Measurements from ENCODE around the gene ZNF618. TPM values are rescaled to one million over a fixed set of nuclear protein-coding genes. Genes with fewer than 3 reads are reported as not detected.

The ZNF618 gene
- total RNA-seq, 1 experiment from 2014 or later: 29.4 TPM

DNA sequence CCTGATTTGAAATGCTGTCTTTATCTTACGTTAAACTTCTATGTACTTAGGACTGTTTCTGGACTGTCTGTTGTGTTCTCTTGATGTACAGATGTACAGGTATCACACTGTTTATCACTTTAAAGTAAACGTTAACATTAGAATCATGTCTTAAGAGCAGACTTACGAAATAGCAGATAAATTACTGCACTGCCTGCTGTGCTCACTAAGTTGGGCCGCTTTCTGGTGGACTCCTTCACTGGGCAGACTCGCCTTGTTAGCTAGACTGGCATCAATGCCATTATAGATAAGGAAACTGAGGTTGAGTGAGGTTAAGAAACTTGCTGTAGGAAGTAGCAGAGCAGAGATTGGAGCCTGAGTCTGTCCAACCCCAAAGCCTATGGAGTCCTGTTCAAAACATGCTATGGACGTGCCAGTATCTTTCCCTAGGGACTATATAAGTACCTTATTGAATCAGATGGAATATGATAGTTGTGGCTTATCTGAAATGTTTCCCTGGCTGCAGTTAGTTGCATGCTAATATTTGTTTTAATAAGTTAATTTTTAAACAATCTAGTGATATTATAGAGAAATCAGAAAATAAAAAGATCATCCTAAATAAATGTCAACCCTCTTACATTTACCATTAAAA is 16.9 kb downstream of the ZNF618 start:
- POLR2A ChIA-PET (ENCODE audit: low non-redundant PET): no interaction called here
- H3K4me3 ChIP-seq (ENCODE audit: low read depth, low read length, poor library complexity, severe bottlenecking): no peak overlapping the region
- H3K4me1 ChIP-seq (ENCODE audit: insufficient read depth, low read length, poor library complexity, severe bottlenecking): peaks cover 8% of the 10 kb centered on the region
- H3K27ac ChIP-seq (ENCODE audit: low read depth, low read length, poor library complexity, severe bottlenecking): no peak overlapping the region
- intact Hi-C loops (cut with micrococcal nuclease; ENCODE audit: unreplicated experiment): no loop called here
- no TSS peak for BruUV-seq (replicated peaks)
- H3K36me3 ChIP-seq (ENCODE audit: insufficient read depth, low read length, poor library complexity, severe bottlenecking): peaks cover 16% of the 10 kb centered on the region
- DNase-seq (ENCODE audit: low spot score): no peak
- H3K9me3 ChIP-seq (ENCODE audit: low read depth, low read length, poor library complexity, severe bottlenecking): peaks cover 18% of the 10 kb centered on the region
- CTCF ChIA-PET: no interaction called here
- TF ChIP-seq EZH2 (IDR thresholded peaks at IDR 0.05; ENCODE audit: borderline replicate concordance, low read depth, low read length, poor library complexity, severe bottlenecking): no peak
- TF ChIP-seq, protein P1, sequence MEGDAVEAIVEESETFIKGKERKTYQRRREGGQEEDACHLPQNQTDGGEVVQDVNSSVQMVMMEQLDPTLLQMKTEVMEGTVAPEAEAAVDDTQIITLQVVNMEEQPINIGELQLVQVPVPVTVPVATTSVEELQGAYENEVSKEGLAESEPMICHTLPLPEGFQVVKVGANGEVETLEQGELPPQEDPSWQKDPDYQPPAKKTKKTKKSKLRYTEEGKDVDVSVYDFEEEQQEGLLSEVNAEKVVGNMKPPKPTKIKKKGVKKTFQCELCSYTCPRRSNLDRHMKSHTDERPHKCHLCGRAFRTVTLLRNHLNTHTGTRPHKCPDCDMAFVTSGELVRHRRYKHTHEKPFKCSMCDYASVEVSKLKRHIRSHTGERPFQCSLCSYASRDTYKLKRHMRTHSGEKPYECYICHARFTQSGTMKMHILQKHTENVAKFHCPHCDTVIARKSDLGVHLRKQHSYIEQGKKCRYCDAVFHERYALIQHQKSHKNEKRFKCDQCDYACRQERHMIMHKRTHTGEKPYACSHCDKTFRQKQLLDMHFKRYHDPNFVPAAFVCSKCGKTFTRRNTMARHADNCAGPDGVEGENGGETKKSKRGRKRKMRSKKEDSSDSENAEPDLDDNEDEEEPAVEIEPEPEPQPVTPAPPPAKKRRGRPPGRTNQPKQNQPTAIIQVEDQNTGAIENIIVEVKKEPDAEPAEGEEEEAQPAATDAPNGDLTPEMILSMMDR (conservative IDR thresholded peaks at IDR 0.05; ENCODE audit: low read depth, low read length): no peak
- no peaks in the 10 kb centered on the region for H3K27me3 ChIP-seq (replicated peaks; ENCODE audit: insufficient read depth, low read depth, low read length, poor library complexity)

DNA sequence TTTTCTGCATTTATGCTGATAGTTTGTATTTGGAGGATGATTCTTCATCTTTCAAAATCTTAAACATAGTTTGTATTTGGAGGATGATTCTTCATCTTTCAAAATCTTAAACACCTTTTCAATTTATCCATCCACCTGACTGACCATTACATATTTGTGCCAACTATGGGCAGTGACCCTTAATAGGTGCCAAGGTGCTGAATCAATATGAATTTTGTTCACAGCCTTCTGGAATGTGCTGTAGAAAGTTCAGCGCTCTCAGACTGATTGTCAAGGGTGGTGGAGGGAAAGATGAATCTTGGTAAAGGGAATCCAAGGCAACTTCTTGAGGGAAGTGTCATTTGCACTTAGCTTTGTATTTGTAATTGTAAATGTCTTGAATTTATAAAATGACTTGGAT is 18.1 kb downstream of the ZNF618 start:
- BruUV-seq (replicated peaks): no TSS peak

DNA sequence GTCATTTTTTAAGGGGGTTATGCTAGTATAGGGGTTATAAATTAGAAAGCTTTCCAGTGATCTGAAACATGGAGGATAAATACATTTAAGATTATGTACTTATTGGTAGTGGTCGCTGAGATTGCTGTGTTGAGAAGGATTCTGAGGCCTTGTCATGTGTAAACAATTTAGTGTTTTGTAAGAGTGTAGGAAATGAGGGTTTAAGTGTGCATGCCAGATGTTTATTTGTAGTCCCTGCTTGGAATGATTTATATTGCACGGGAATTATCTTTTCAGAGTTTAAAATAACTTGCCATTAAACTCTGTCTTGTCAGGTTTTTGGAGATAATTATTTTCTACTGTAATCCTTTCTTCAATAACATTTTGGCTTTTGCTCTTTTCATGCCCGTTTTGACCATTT is 19.4 kb downstream of the ZNF618 start:
- no peak overlapping the region for H3K27ac ChIP-seq (ENCODE audit: low read depth, low read length, poor library complexity, severe bottlenecking)
- H3K36me3 ChIP-seq (ENCODE audit: insufficient read depth, low read length, poor library complexity, severe bottlenecking): peaks cover 14% of the 10 kb centered on the region
- TF ChIP-seq EZH2 (IDR thresholded peaks at IDR 0.05; ENCODE audit: borderline replicate concordance, low read depth, low read length, poor library complexity, severe bottlenecking): no peak
- TF ChIP-seq, protein P1 (conservative IDR thresholded peaks at IDR 0.05; ENCODE audit: low read depth, low read length): no peak
- ChIA-PET POLR2A (ENCODE audit: low non-redundant PET) (no interaction called here), CTCF (no interaction called here)
- no TSS peak for BruUV-seq (replicated peaks)
- H3K4me1 ChIP-seq (ENCODE audit: insufficient read depth, low read length, poor library complexity, severe bottlenecking): peaks cover 8% of the 10 kb centered on the region
- intact Hi-C loops (cut with micrococcal nuclease; ENCODE audit: unreplicated experiment): no loop called here
- peaks cover 9% of the 10 kb centered on the region for H3K9me3 ChIP-seq (ENCODE audit: low read depth, low read length, poor library complexity, severe bottlenecking)
- no peak overlapping the region for H3K4me3 ChIP-seq (ENCODE audit: low read depth, low read length, poor library complexity, severe bottlenecking)
- no peaks in the 10 kb centered on the region for H3K27me3 ChIP-seq (replicated peaks; ENCODE audit: insufficient read depth, low read depth, low read length, poor library complexity)
- peak; percentile 47 for DNase-seq (ENCODE audit: low spot score)

More for the DNA sequence above, 18.1 kb downstream of the ZNF618 start:
- no peak overlapping the region for H3K27ac ChIP-seq (ENCODE audit: low read depth, low read length, poor library complexity, severe bottlenecking)
- ChIA-PET CTCF (no interaction called here), POLR2A (ENCODE audit: low non-redundant PET) (no interaction called here)
- no peaks in the 10 kb centered on the region for H3K27me3 ChIP-seq (replicated peaks; ENCODE audit: insufficient read depth, low read depth, low read length, poor library complexity)
- no peak for DNase-seq (ENCODE audit: low spot score)
- peaks cover 8% of the 10 kb centered on the region for H3K4me1 ChIP-seq (ENCODE audit: insufficient read depth, low read length, poor library complexity, severe bottlenecking)
- no peak for TF ChIP-seq EZH2 (IDR thresholded peaks at IDR 0.05; ENCODE audit: borderline replicate concordance, low read depth, low read length, poor library complexity, severe bottlenecking)
- TF ChIP-seq, protein P1 (conservative IDR thresholded peaks at IDR 0.05; ENCODE audit: low read depth, low read length): no peak
- peaks cover 18% of the 10 kb centered on the region for H3K9me3 ChIP-seq (ENCODE audit: low read depth, low read length, poor library complexity, severe bottlenecking)
- H3K36me3 ChIP-seq (ENCODE audit: insufficient read depth, low read length, poor library complexity, severe bottlenecking): peaks cover 16% of the 10 kb centered on the region
- no peak overlapping the region for H3K4me3 ChIP-seq (ENCODE audit: low read depth, low read length, poor library complexity, severe bottlenecking)
- intact Hi-C loops (cut with micrococcal nuclease; ENCODE audit: unreplicated experiment): no loop called here

Data from A673 (cell line).